Colonic mucosa (tissue), 4 donors: ENCODE measurements around the gene MALT1. TPM values are rescaled to one million over a fixed set of nuclear protein-coding genes. Genes with fewer than 3 reads are reported as not detected.

Experiments used
- DNase-seq: peaks from one replicate; pipeline ENCODE4 v3.0.0-alpha.2; 2020
- H3K27ac ChIP-seq: fragments of 200-600 bp; one replicate; pipeline ENCODE4 v1.8.0; 2021
- H3K27me3 ChIP-seq: fragments of 200-600 bp; one replicate; pipeline ENCODE4 v1.8.0; 2021
- H3K36me3 ChIP-seq: fragments of 200-600 bp; one replicate; pipeline ENCODE4 v1.8.0; 2021
- H3K4me1 ChIP-seq: fragments of 200-600 bp; one replicate; pipeline ENCODE4 v1.8.0; 2021; ENCODE audit warnings: mild to moderate bottlenecking
- H3K4me3 ChIP-seq: fragments of 200-600 bp; one replicate; pipeline ENCODE4 v1.8.0; 2021
- H3K9ac ChIP-seq, 2 donors: one replicate each; pipeline ENCODE4 v1.7.0; 2013; ENCODE audit warnings: control low read depth in 2 of 2, low read depth in 2 of 2, low read length in 2 of 2
- H3K9me3 ChIP-seq: fragments of 200-600 bp; one replicate; pipeline ENCODE4 v1.8.0; 2021
- CTCF ChIP-seq: fragments of 200-600 bp; IDR thresholded peaks from one replicate; pipeline ENCODE4 v1.8.0; 2022; ENCODE audit warnings: antibody characterized with exemption, mild to moderate bottlenecking
- intact Hi-C: fragments of 100-400 bp; cut with DNase I; formaldehyde crosslinking; loops from one replicate; pipeline ENCODE4 v1.14.1; 2022
- total RNA-seq, 2 donors: library from RNA; stranded (reverse); fragmentation: NEBNext Ultra II Directional in 1 of 2; extraction: Animal tissue kit (Norgen Biotek cat#: 25700) in 1 of 2; gene quantifications; one replicate each; pipeline ENCODE4 v1.2.1, GENCODE V29; 2021
- donor health status: healthy.
- donor health status: DM: no; HTN: no; CAD: no.
- donor health status: DM: no; HTN: no; CAD: no.

MALT1 gene
- total RNA-seq, 2 donors from 2014 or later = 22.1 to 30.9 TPM

- no peaks in the 10 kb centered on the region for H3K27me3 ChIP-seq
- DNase-seq = no peak
- no peak overlapping the region for H3K27ac ChIP-seq
- no peak for TF ChIP-seq CTCF
- H3K4me3 ChIP-seq = no peak overlapping the region
- no peak overlapping the region for H3K9ac ChIP-seq
- intact Hi-C loops = no loop called here
- H3K36me3 ChIP-seq = no peaks in the 10 kb centered on the region
- H3K9me3 ChIP-seq = no peaks in the 10 kb centered on the region
- no peaks in the 10 kb centered on the region for H3K4me1 ChIP-seq
These were observed 57.5 kb downstream of the MALT1 start for GRCh38 chr18:58728719-58729118.

- Histone ChIP-seq H3K36me3 (no peaks in the 10 kb centered on the region), H3K4me1 (no peaks in the 10 kb centered on the region), H3K9ac (no peak overlapping the region), H3K27me3 (no peaks in the 10 kb centered on the region), H3K9me3 (no peaks in the 10 kb centered on the region), H3K4me3 (no peak overlapping the region), H3K27ac (no peak overlapping the region)
- DNase-seq = no peak
- TF ChIP-seq CTCF = no peak
- intact Hi-C loops = no loop called here
These were observed 59.4 kb downstream of the MALT1 start for GRCh38 chr18:58730618-58731017.

GRCh38 chr18:58732471-58732870, 61.2 kb downstream of the MALT1 start:
- Histone ChIP-seq H3K27me3 (no peaks in the 10 kb centered on the region), H3K36me3 (no peaks in the 10 kb centered on the region), H3K4me3 (no peak overlapping the region), H3K9ac (no peak overlapping the region), H3K27ac (no peak overlapping the region), H3K9me3 (no peaks in the 10 kb centered on the region), H3K4me1 (no peaks in the 10 kb centered on the region)
- intact Hi-C loops = no loop called here
- DNase-seq = no peak
- TF ChIP-seq CTCF = no peak

- H3K4me1 ChIP-seq = no peaks in the 10 kb centered on the region
- H3K27me3 ChIP-seq = no peaks in the 10 kb centered on the region
- H3K4me3 ChIP-seq = no peak overlapping the region
- no peak for TF ChIP-seq CTCF
- intact Hi-C loops = no loop called here
- H3K9me3 ChIP-seq = no peaks in the 10 kb centered on the region
- no peaks in the 10 kb centered on the region for H3K36me3 ChIP-seq
- DNase-seq = no peak
- H3K27ac ChIP-seq = no peak overlapping the region
- no peak overlapping the region for H3K9ac ChIP-seq
These were observed 62.6 kb downstream of the MALT1 start for GRCh38 chr18:58733866-58734265.

- no peaks in the 10 kb centered on the region for H3K27me3 ChIP-seq
- H3K27ac ChIP-seq = no peak overlapping the region
- H3K4me3 ChIP-seq = no peak overlapping the region
- TF ChIP-seq CTCF = no peak
- H3K36me3 ChIP-seq = no peaks in the 10 kb centered on the region
- no peak for DNase-seq
- no peaks in the 10 kb centered on the region for H3K4me1 ChIP-seq
- H3K9ac ChIP-seq = no peak overlapping the region
- intact Hi-C loops = no loop called here
- no peaks in the 10 kb centered on the region for H3K9me3 ChIP-seq
These were observed 67.1 kb downstream of the MALT1 start for GRCh38 chr18:58738322-58738721.

- Histone ChIP-seq H3K4me3 (no peak overlapping the region), H3K4me1 (no peaks in the 10 kb centered on the region), H3K36me3 (peaks cover 11% of the 10 kb centered on the region), H3K9ac (no peak overlapping the region), H3K27me3 (no peaks in the 10 kb centered on the region), H3K27ac (no peak overlapping the region), H3K9me3 (no peaks in the 10 kb centered on the region)
- TF ChIP-seq CTCF = no peak
- no peak for DNase-seq
- intact Hi-C loops = no loop called here
These were observed 74.6 kb downstream of the MALT1 start for GRCh38 chr18:58745914-58746313.
